ENCODE data around the gene PKNOX1.
"Not testable (repeated sequence)": the region's sequence is repeated elsewhere in the genome, so short reads cannot be mapped to it uniquely, and the experiment has no call there.

DNA sequence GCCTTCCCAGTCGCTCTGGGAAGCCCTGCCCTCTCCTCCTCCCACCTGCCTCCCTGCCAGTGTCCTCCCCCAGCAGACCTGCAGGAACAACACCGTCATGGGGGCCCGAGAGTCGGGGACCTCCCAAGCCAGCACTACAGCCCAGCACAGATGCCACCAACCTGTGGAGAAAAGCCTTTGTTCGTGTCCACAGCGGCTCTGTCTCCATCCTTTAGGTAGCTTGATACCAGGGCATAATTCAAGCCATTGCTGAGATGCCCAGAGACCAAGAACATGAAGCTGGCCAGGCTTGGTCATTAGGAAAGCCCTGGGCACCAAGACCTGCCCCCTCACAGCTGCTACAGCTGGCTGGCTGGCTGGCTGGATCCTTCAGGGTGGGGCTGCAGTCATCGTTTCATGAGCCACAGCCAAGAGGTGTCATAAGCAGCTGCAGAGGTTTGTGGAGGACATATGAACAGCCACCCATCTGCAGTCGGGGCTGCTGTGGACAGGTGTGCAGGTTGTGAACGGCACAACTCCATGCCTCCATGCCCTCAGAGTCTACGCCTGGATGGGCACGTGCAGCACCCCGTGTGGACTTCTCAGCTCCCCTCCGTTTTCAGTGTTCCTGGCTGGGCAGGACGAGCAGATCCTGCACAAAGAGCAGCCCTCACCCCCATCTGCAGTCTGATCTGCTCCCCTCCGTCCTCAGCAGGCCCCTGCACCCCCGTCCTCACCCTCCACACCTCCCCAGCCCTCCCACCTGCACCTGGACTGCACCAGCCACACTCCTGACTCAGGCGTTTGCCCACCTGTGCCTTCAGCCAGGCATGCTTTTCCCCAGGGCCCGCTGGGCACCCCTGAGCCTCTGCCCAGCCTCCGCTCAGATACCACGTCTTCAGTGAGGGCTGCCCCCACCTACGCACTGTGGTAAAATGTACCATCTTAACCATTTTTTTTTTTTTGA is 71.8 kb downstream of the PKNOX1 start:
- TF ChIP-seq ZFP3, ZNF8, ISL1 (CRISPR knock-in tag; IDR thresholded peaks at IDR 0.05): not testable (repeated sequence)
- TF ChIP-seq, protein P1, sequence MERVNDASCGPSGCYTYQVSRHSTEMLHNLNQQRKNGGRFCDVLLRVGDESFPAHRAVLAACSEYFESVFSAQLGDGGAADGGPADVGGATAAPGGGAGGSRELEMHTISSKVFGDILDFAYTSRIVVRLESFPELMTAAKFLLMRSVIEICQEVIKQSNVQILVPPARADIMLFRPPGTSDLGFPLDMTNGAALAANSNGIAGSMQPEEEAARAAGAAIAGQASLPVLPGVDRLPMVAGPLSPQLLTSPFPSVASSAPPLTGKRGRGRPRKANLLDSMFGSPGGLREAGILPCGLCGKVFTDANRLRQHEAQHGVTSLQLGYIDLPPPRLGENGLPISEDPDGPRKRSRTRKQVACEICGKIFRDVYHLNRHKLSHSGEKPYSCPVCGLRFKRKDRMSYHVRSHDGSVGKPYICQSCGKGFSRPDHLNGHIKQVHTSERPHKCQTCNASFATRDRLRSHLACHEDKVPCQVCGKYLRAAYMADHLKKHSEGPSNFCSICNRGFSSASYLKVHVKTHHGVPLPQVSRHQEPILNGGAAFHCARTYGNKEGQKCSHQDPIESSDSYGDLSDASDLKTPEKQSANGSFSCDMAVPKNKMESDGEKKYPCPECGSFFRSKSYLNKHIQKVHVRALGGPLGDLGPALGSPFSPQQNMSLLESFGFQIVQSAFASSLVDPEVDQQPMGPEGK (CRISPR knock-in tag; IDR thresholded peaks at IDR 0.05; ENCODE audit: borderline replicate concordance): not testable (repeated sequence)
- TF ChIP-seq, protein P2, sequence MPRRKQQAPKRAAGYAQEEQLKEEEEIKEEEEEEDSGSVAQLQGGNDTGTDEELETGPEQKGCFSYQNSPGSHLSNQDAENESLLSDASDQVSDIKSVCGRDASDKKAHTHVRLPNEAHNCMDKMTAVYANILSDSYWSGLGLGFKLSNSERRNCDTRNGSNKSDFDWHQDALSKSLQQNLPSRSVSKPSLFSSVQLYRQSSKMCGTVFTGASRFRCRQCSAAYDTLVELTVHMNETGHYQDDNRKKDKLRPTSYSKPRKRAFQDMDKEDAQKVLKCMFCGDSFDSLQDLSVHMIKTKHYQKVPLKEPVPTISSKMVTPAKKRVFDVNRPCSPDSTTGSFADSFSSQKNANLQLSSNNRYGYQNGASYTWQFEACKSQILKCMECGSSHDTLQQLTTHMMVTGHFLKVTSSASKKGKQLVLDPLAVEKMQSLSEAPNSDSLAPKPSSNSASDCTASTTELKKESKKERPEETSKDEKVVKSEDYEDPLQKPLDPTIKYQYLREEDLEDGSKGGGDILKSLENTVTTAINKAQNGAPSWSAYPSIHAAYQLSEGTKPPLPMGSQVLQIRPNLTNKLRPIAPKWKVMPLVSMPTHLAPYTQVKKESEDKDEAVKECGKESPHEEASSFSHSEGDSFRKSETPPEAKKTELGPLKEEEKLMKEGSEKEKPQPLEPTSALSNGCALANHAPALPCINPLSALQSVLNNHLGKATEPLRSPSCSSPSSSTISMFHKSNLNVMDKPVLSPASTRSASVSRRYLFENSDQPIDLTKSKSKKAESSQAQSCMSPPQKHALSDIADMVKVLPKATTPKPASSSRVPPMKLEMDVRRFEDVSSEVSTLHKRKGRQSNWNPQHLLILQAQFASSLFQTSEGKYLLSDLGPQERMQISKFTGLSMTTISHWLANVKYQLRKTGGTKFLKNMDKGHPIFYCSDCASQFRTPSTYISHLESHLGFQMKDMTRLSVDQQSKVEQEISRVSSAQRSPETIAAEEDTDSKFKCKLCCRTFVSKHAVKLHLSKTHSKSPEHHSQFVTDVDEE (CRISPR knock-in tag; IDR thresholded peaks at IDR 0.05): not testable (repeated sequence)
